Motor neuron (in vitro differentiated cells): Measurements from ENCODE around the gene ETFDH. TPM values are rescaled to one million over a fixed set of nuclear protein-coding genes. Genes with fewer than 3 reads are reported as not detected.
A peak's percentile ranks its signal among the peaks of the same experiment; 100 is the strongest.
"Not testable (repeated sequence)": the region's sequence is repeated elsewhere in the genome, so short reads cannot be mapped to it uniquely, and the experiment has no call there.

Experiments used
- ATAC-seq, 8 experiments: fragments of 200-7000 bp; cut with Tn5 transposase; replicated peaks in 6 of 8; 2 replicates each; pipeline ENCODE4 v1.8.0; 2021; ENCODE audit warnings: mild to moderate bottlenecking in 8 of 8, moderate library complexity in 8 of 8
- H3K27ac ChIP-seq, 2 donors: fragments of 250-450 bp; sonication (Bioruptor Pico); 2 replicates each; pipeline ENCODE4 v1.9.0; 2021; ENCODE audit warnings: antibody characterized with exemption in 2 of 2, mild to moderate bottlenecking in 2 of 2, moderate library complexity in 1 of 2
- H3K4me1 ChIP-seq, 2 donors: fragments of 250-450 bp; sonication (Bioruptor Pico); replicated peaks in 1 of 2; 2 replicates each; pipeline ENCODE4 v1.6.1; 2021; ENCODE audit warnings: antibody characterized with exemption in 2 of 2, mild to moderate bottlenecking in 2 of 2, moderate library complexity in 1 of 2
- H3K4me3 ChIP-seq, 5 donors: fragments of 250-450 bp; sonication (Bioruptor Pico); 2 replicates each; pipeline ENCODE4 v1.9.0; 2021; ENCODE audit warnings: antibody characterized with exemption in 5 of 5, mild to moderate bottlenecking in 5 of 5, moderate library complexity in 4 of 5
- WGBS, 10 experiments: fragments of 450-650 bp; shearing (Covaris generic); methylation state at CpG; one replicate each; pipeline ENCODE4 v1.0.0; 2022; 5-methylcytosine and 5-hydroxymethylcytosine counted together
- in situ Hi-C, 9 experiments: fragments of 400-800 bp; cut with MboI; loops; one replicate each; pipeline ENCODE4 v1.15.0; 2021; ENCODE audit warnings: low sequenced_read_pairs in 9 of 9, low pct_unique_long_range_greater_than_20kb in 2 of 9; ENCODE audit not compliant: unreplicated experiment in 9 of 9
- total RNA-seq, 8 experiments: library from RNA; unstranded; fragments of 300-600 nt; gene quantifications; 2 replicates each; pipeline versions ENCODE4 v1.2.3 to v1.2.4, GENCODE V29; 2022

The ETFDH gene
- total RNA-seq, 8 experiments from 2014 or later = 8.1 to 28.9 (median 22.5) TPM

GRCh38 chr4:158729716-158730559 is 57.8 kb downstream of the ETFDH start:
- peak; percentile 68 to 96 (median 86) for ATAC-seq
- in situ Hi-C loops = loop anchor here in 4 of 9 experiments (10.0 to 25.0 kb wide), 4 partner anchors 107 to 707 kb away; no protein-coding TSS in a partner anchor
- no peak overlapping the region for H3K27ac ChIP-seq
- H3K4me1 ChIP-seq = no peaks in the 10 kb centered on the region
- 0 to 58% (median 44%) methylated on average over 2 to 4 of the region's 5 CpGs; no CpG with 5 or more reads in 2 of the 10 experiments for WGBS, 10 experiments
- no peak overlapping the region for H3K4me3 ChIP-seq

DNA sequence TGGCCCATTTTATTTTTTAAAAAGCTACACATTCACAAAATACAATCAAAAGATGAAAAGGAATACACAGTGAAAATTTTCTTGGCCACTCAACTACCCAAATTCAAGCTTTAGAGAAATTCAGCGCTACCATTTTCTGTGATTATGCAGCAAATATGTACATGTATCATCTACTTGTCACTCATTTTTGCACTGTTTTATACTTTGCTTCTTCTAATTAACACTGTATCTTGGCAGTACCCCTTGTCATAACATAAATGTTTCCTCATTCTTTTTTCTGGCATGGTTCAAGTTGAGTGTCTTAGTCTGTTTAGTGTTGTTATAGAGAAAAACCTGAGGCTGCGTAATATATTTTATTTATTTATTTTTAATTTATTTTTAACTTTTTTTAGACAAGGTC is 66.8 kb downstream of the ETFDH start:
- Histone ChIP-seq H3K4me3 (no peak overlapping the region), H3K27ac (no peak overlapping the region), H3K4me1 (no peaks in the 10 kb centered on the region)
- ATAC-seq = no peak
- 86 to 100% (median 100%) methylated on average over 1 to 2 of the region's 2 CpGs; no CpG with 5 or more reads in 1 of the 10 experiments for WGBS, 10 experiments
- in situ Hi-C loops = loop anchor here in 4 of 9 experiments (10.0 to 25.0 kb wide), 4 partner anchors 98 to 698 kb away; no protein-coding TSS in a partner anchor

DNA sequence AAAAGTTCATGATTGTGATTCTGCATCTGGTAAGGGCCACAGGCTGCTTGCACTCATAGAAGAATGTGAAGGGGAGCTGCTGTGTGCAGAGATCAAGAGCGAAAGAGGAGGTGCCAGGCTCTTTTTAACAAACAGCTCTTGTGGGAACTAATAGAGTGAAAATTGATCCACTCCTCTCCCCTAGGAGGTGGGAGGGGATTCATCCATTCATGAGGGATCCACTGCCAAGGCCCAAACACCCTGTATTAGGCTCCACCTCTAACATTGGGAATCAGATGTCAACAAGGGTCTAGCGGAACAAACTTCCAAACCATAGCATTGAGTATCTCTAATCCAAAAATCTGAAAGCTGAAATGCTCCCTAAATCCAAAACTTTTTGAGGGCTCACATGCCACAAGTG is 67.5 kb downstream of the ETFDH start:
- in situ Hi-C loops = loop anchor here in 4 of 9 experiments (10.0 to 25.0 kb wide), 4 partner anchors 98 to 698 kb away; no protein-coding TSS in a partner anchor
- WGBS, 10 experiments = 67 to 100% (median 100%) methylated on average over 1 to 2 of the region's 2 CpGs; no CpG with 5 or more reads in 3 of the 10 experiments
- H3K4me1 ChIP-seq = no peaks in the 10 kb centered on the region
- H3K27ac ChIP-seq = no peak overlapping the region
- ATAC-seq = no peak
- no peak overlapping the region for H3K4me3 ChIP-seq

DNA sequence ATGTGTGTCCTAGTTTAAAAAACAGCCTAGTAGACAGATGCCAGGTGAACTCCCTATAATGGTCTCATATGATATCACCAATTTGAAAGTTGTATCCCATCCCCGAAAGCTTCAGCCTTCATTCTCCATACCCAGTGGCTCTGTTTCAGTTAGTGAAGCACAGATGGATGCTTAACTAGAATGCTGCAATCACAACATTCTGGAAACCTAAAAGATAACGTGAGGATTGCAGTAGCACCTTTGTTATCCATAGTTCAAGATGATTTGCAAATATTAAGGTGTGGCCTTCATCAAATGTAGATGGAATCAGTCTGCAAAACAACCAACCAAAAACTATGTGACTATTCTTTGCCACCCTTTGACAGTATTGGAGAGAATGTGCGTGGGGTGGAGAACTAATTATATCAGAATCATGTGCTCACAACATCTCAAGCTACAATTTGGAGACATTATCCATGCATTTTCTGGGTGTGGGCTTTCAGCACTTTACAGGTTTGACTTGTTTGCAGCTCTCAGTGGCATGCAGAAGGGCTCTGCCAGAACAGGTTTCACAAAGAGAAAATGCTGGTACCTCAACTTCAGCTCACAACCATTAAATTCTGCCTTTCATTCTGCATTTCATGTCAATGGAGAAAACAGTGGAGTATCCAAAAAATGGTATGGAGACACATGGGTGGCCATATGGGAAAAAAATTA is 69.4 kb downstream of the ETFDH start:
- in situ Hi-C loops = loop anchor here in 4 of 9 experiments (25.0 kb wide), 3 partner anchors 96 to 696 kb away; no protein-coding TSS in a partner anchor
- WGBS, 10 experiments = 40 to 100% (median 83%) methylated on average over 1 to 3 of the region's 3 CpGs; no CpG with 5 or more reads in 4 of the 10 experiments

DNA sequence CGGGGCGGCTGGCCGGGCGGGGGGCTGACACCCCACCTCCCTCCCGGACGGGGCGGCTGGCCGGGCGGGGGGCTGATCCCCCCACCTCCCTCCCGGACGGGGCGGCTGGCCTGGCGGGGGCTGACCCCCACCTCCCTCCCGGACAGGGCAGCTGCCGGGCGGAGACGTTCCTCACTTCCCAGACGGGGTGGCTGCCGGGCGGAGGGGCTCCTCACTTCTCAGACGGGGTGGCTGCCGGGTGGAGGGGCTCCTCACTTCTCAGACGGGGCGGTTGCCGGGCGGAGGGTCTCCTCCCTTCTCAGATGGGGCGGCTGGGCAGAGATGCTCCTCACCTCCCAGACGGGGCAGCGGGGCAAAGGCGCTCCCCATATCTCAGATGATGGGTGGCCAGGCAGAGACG is 74.4 kb downstream of the ETFDH start:
- in situ Hi-C loops = loop anchor here in 4 of 9 experiments (25.0 kb wide), 3 partner anchors 91 to 691 kb away; no protein-coding TSS in a partner anchor
- WGBS, 10 experiments = no CpG with 5 or more reads among the region's 31 CpGs
- ATAC-seq = not testable (repeated sequence)

More for the DNA sequence above, 69.4 kb downstream of the ETFDH start:
- H3K27ac ChIP-seq = no peak overlapping the region
- H3K4me1 ChIP-seq = no peaks in the 10 kb centered on the region
- peak in 1 of 8 experiments; percentile 50 for ATAC-seq
- H3K4me3 ChIP-seq = no peak overlapping the region

GRCh38 chr4:158750379-158750778 is 78.3 kb downstream of the ETFDH start:
- WGBS, 10 experiments = 52 to 100% (median 79%) methylated on average over 1 to 3 of the region's 3 CpGs
- in situ Hi-C loops = no loop called here
- ATAC-seq = no peak
- no peak overlapping the region for H3K4me3 ChIP-seq
- H3K27ac ChIP-seq = no peak overlapping the region
- no peaks in the 10 kb centered on the region for H3K4me1 ChIP-seq

More for the DNA sequence above, 74.4 kb downstream of the ETFDH start:
- H3K4me3 ChIP-seq, H3K27ac ChIP-seq, H3K4me1 ChIP-seq: not testable (repeated sequence)

- Histone ChIP-seq H3K27ac (no peak overlapping the region), H3K4me1 (no peaks in the 10 kb centered on the region), H3K4me3 (no peak overlapping the region)
- in situ Hi-C loops = no loop called here
- 86 to 100% (median 97%) methylated on average over 1 to 5 of the region's 5 CpGs for WGBS, 10 experiments
- ATAC-seq = no peak
Observed at GRCh38 chr4:158754385-158755180, 82.5 kb downstream of the ETFDH start.

GRCh38 chr4:158755819-158756218 is 83.7 kb downstream of the ETFDH start:
- ATAC-seq, H3K4me3 ChIP-seq, in situ Hi-C loops, H3K27ac ChIP-seq, H3K4me1 ChIP-seq: not testable (repeated sequence)
- 60 to 100% (median 86%) methylated on average over 1 to 6 of the region's 7 CpGs; no CpG with 5 or more reads in 1 of the 10 experiments for WGBS, 10 experiments

DNA sequence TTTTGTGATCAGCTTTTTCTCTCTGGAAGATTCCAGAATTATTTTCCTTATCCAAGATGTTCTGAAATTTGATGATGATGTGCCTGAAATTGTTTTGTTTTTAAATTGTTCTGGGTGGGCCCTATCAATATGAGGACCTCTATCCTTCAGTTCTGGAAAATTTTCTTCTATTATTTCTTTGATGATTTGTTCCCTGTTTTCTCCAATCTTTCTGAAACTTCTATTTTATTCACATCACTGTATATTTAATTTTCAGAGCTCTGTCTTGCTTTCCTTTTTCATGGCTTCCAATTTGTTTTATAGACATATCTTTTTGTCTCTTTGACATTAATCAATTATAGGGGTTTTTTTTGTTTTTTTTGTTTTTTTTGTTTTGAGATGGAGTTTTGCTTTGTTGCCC is 84.5 kb downstream of the ETFDH start:
- no peak for ATAC-seq
- H3K4me1 ChIP-seq = no peaks in the 10 kb centered on the region
- H3K27ac ChIP-seq = no peak overlapping the region
- in situ Hi-C loops = no loop called here
- no peak overlapping the region for H3K4me3 ChIP-seq

- Histone ChIP-seq H3K4me3 (no peak overlapping the region), H3K27ac (no peak overlapping the region), H3K4me1 (no peaks in the 10 kb centered on the region)
- in situ Hi-C loops = no loop called here
- no peak for ATAC-seq
- WGBS, 10 experiments = 46 to 89% (median 75%) methylated on average over 2 to 4 of the region's 4 CpGs; no CpG with 5 or more reads in 1 of the 10 experiments
Observed at GRCh38 chr4:158758142-158758541, 86.0 kb downstream of the ETFDH start.

DNA sequence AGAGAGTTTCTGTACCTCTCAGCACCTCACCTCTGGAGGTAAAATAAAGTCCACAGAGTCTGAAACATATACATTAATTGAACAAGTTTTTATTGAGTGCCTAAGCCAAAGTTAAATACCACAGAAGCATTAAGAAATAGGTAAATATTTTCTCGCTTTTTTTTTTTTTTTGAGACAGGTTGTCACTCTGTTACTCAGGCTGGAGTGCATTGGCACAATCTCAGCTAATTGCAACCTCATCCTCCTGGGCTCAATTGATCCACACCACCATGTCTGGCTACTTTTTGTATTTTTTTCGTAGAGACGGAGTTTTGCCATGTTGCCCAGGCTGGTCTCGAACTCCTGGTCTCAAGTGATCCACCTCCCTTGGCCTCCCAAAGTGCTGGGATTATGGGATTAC is 86.6 kb downstream of the ETFDH start:
- no peak overlapping the region for H3K4me3 ChIP-seq
- no peak for ATAC-seq
- WGBS, 10 experiments = 72 to 97% (median 88%) methylated on average over 1 to 4 of the region's 4 CpGs; no CpG with 5 or more reads in 1 of the 10 experiments

More for the DNA sequence above, 86.6 kb downstream of the ETFDH start:
- no peak overlapping the region for H3K27ac ChIP-seq
- H3K4me1 ChIP-seq = no peaks in the 10 kb centered on the region
- in situ Hi-C loops = no loop called here
